Astrocyte of the spinal cord (primary cell): ENCODE measurements around the gene SRPX.

Source experiments
- DNase-seq: peaks from one replicate; pipeline ENCODE4 v3.0.0; 2011; ENCODE audit warnings: low read depth, low spot score
- H3K4me3 ChIP-seq: 2 replicates; pipeline ENCODE4 v1.5.1; 2011; ENCODE audit warnings: low read depth, mild to moderate bottlenecking, low read length, moderate library complexity
- in situ Hi-C: cut with HindIII; loops from 2 replicates; pipeline ENCODE4 v1.10.0; 2017; ENCODE audit warnings: low sequenced_read_pairs
- TF ChIP-seq, protein P1 (sequence below): IDR thresholded peaks from 2 replicates; pipeline ENCODE4 v1.5.1; 2012; ENCODE audit warnings: low read depth, mild to moderate bottlenecking, low read length, inconsistent platforms

The SRPX gene

GRCh38 chrX:38127961-38128360 is 92.7 kb downstream of the SRPX start:
- TF ChIP-seq, protein P1, sequence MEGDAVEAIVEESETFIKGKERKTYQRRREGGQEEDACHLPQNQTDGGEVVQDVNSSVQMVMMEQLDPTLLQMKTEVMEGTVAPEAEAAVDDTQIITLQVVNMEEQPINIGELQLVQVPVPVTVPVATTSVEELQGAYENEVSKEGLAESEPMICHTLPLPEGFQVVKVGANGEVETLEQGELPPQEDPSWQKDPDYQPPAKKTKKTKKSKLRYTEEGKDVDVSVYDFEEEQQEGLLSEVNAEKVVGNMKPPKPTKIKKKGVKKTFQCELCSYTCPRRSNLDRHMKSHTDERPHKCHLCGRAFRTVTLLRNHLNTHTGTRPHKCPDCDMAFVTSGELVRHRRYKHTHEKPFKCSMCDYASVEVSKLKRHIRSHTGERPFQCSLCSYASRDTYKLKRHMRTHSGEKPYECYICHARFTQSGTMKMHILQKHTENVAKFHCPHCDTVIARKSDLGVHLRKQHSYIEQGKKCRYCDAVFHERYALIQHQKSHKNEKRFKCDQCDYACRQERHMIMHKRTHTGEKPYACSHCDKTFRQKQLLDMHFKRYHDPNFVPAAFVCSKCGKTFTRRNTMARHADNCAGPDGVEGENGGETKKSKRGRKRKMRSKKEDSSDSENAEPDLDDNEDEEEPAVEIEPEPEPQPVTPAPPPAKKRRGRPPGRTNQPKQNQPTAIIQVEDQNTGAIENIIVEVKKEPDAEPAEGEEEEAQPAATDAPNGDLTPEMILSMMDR: no peak
- in situ Hi-C loops: no loop called here
- no peak overlapping the region for H3K4me3 ChIP-seq
- no peak for DNase-seq

- H3K4me3 ChIP-seq: no peak overlapping the region
- in situ Hi-C loops: no loop called here
- TF ChIP-seq, protein P1: no peak
- DNase-seq: no peak
These were observed 94.5 kb downstream of the SRPX start for GRCh38 chrX:38126179-38126578.

DNA sequence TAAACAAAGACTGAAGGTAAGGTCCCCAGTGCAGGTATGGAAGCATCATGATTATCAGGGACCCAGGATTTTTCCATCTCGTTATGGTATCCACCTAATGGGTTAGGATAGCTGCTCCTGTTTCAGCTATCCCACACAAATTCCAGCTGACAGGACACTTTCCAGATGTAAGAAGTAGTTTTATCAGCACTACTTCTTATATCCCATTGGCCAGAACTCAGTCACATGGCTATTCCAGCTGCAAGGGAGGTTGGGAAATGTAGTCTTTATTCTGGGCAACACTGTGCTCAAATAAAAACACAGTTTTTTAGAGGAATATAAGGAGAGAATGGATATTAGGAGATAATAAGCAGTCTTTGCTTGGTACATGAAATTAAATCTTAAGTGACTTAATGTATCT is 96.7 kb downstream of the SRPX start:
- in situ Hi-C loops: no loop called here
- TF ChIP-seq, protein P1: no peak

DNA sequence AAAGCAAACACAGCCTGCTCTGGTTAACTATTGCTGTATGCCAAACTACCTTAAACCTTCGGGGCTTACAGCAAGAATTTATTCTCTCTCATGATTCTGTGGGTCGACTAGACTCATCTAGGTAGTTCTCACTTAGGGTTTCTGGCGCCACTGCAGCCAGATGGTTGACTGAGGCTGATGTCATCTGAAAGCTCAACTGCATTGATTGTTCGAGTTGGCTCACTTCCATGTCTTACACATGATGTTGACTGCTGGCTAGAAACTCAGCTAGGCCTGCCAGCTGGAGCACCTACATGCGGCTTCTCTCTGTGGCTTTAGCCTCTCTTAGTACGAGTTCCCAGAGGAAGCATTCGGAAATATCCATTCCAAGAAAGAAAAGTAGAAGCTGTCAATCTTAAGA is 103.2 kb downstream of the SRPX start:
- no peak overlapping the region for H3K4me3 ChIP-seq
- TF ChIP-seq, protein P1: no peak
- in situ Hi-C loops: no loop called here
- DNase-seq: peak; percentile 57

More for the DNA sequence above, 96.7 kb downstream of the SRPX start:
- H3K4me3 ChIP-seq: no peak overlapping the region
- no peak for DNase-seq

GRCh38 chrX:38116706-38117105 is 104.0 kb downstream of the SRPX start:
- TF ChIP-seq, protein P1: no peak
- H3K4me3 ChIP-seq: no peak overlapping the region
- in situ Hi-C loops: no loop called here
- no peak for DNase-seq

DNA sequence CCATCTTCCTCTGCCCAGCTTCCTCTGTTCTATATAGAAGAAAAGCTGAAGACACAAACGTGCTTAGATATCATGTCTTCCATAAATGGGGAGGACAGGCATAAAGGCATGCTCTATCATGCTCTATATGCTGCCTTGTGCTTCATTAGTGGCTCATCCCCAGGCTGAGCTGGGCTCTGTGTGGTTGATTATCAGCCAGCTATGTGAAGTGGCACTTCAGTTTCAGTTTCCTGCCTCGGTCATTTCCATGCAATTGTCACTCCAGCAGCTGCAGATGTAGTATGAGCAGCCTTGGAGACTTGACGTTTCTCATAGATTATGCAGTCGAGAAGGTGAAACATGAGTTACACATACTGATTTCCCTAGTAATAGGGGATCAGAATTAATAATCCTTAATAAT is 108.1 kb downstream of the SRPX start:
- no peak overlapping the region for H3K4me3 ChIP-seq
- TF ChIP-seq, protein P1: no peak
- in situ Hi-C loops: no loop called here
- no peak for DNase-seq

GRCh38 chrX:38111196-38111595 is 109.5 kb downstream of the SRPX start:
- TF ChIP-seq, protein P1: no peak
- in situ Hi-C loops: no loop called here
- H3K4me3 ChIP-seq: no peak overlapping the region
- no peak for DNase-seq
